Ascending aorta (tissue), 2 donors: Measurements from ENCODE around the gene PDE7B. TPM values are rescaled to one million over a fixed set of nuclear protein-coding genes. Genes with fewer than 3 reads are reported as not detected.

ENCODE experiments used
- DNase-seq, 2 donors: peaks; one replicate each; pipeline ENCODE4 v3.0.0-alpha.2; 2019; ENCODE audit warnings: low spot score in 2 of 2
- H3K27ac ChIP-seq, 2 donors: fragments of 200-600 bp; sonication (generic); one replicate each; pipeline ENCODE4 v1.5.1; 2016 to 2017; ENCODE audit warnings: mild to moderate bottlenecking in 1 of 2
- H3K27me3 ChIP-seq: fragments of 200-600 bp; sonication (generic); one replicate; pipeline ENCODE4 v1.5.1; 2017
- H3K36me3 ChIP-seq, 2 donors: fragments of 200-600 bp; sonication (generic); one replicate each; pipeline ENCODE4 v1.5.1; 2016
- H3K4me1 ChIP-seq, 2 donors: fragments of 200-600 bp; sonication (generic); one replicate each; pipeline ENCODE4 v1.5.1; 2016 to 2017; ENCODE audit warnings: mild to moderate bottlenecking in 1 of 2
- H3K4me3 ChIP-seq, 2 donors: fragments of 200-600 bp; sonication (generic); one replicate each; pipeline ENCODE4 v1.5.1; 2016 to 2017; ENCODE audit warnings: mild to moderate bottlenecking in 1 of 2
- H3K9me3 ChIP-seq, 2 donors: fragments of 200-600 bp; sonication (generic); one replicate each; pipeline ENCODE4 v1.5.1; 2016
- CTCF ChIP-seq, 3 experiments: fragments of 200-600 bp in 2 of 3; fragments of 450-650 bp in 1 of 3; sonication (generic) in 2 of 3; IDR thresholded peaks; one replicate each; pipeline ENCODE4 v1.5.1; 2016 to 2019; ENCODE audit warnings: antibody characterized with exemption in 3 of 3, mild to moderate bottlenecking in 1 of 3, moderate library complexity in 1 of 3
- intact Hi-C: fragments of 100-400 bp; cut with DNase I; formaldehyde crosslinking; loops from one replicate; pipeline ENCODE4 v1.15.1; 2023
- total RNA-seq: library from RNA; depleted of rRNA; stranded (reverse); fragments of >200 nt; gene quantifications from one replicate; pipeline ENCODE4 v1.1.0, GENCODE V29; 2016

Gene PDE7B
- total RNA-seq, result 6.0 TPM

DNA sequence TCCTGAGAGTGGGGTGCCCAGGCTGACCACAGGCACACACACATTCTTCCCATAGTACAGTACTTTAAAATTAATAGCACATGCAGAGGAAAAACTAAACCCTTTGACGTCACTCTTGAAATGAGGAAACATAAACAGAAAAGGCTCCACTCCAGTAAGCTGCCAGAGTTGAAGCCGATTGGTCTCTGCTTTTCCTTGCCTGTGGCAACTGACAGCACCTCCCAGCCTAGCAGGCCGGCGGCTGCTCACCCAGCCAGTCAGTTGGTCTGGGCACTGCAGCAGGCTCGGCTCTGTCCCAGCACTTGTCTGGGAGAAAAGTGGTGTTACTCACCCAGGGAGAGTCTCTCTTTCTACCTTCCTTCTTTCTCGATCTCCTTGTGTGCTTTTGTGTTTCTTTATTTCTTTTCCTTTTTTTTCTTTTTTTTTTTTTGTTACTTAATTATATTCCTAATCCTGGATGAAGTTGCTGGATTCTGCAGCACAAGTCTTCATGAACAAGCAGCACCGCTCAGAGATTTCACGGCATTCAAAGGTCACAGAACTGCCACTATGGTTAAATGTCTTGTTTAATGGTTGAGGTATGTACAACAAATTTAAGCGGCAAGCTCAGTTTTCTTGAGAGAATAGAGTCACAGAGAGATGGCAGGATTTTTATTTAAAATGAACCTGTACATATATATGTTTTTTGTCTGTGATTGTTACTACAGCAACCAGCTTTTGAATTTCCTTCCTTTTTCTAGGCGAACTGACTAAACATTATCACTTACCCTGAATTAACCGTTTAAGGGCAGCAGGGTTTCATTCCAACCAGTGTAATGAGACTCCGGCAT, at the start of gene PDE7B:
TSS of gene PDE7B (plus strand) at position 260 of the 830 bp plus-strand sequence.
- Histone ChIP-seq H3K9me3 (no peaks in the 10 kb centered on the region), H3K27ac (no peak within 1 kb of the TSS), H3K4me1 (peaks cover 0 to 3% of the 10 kb centered on the region in 2 donors), H3K4me3 (peak within 1 kb of the TSS; percentile 9 to 35), H3K27me3 (no peaks in the 10 kb centered on the region), H3K36me3 (no peaks in the 10 kb centered on the region)
- DNase-seq, result peak; percentile 55 to 87
- intact Hi-C loops, result no loop called here
- no peak for TF ChIP-seq CTCF (IDR thresholded peaks at IDR 0.05)

DNA sequence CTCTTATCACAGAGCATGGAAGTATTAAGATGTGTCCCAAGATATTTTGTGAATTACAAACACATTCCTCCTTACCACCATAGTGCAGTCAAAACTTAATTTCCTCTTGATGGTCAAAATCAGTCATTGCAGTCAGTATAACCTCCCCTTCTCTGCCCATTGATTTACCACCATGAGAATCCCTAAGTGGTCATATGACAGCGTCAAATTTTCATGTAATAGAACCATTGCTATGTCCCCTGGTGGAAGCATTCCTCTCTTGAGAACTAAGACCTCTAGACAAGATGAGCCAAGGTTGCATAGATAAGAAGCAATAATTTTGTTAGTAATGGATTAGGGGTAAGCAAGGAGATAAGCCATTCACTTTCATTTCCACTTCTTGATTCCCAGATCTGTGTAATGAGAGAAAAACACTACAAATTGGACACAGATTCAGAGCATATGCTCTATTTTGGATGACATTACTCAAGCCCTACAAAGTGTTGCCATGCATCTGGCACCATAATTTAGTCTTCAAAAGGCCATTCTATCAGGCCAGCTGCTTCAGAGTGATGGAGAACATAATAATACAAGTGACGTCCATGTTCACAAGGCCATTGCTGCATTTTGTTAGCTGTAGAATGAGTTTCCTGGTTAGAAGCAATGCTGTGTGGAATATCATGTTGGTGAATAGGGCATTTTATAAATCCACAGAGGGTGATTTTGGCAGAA, 49.6 kb upstream of the PDE7B start:
- TF ChIP-seq CTCF (IDR thresholded peaks at IDR 0.05), result no peak
- Histone ChIP-seq H3K9me3 (no peaks in the 10 kb centered on the region), H3K27ac (no peak overlapping the region), H3K36me3 (no peaks in the 10 kb centered on the region), H3K4me1 (no peaks in the 10 kb centered on the region), H3K27me3 (no peaks in the 10 kb centered on the region), H3K4me3 (no peak overlapping the region)
- intact Hi-C loops, result no loop called here
- DNase-seq, result no peak

DNA sequence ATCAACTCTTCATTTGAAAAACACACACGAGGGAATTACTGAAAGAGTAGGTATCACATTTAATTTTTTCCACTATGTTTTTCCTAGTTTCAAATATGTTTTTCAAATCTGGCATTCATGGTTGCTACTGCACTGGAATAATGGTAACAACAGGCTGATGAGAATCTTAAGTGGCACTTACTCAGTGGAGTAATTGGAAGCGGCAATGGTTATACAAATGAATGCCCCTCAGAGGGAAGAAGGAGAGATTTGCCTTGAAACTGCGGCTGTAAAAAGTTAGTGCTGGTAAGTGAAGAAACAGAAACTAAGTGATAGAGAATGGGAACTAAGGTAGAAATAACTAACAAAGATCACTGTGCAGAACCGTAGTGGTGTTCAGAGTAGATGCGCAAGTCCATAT, 41.0 kb upstream of the PDE7B start:
- intact Hi-C loops, result no loop called here
- H3K27ac ChIP-seq, result no peak overlapping the region
- H3K4me1 ChIP-seq, result no peaks in the 10 kb centered on the region
- TF ChIP-seq CTCF (IDR thresholded peaks at IDR 0.05), result no peak
- no peaks in the 10 kb centered on the region for H3K27me3 ChIP-seq
- DNase-seq, result no peak
- no peaks in the 10 kb centered on the region for H3K9me3 ChIP-seq
- no peaks in the 10 kb centered on the region for H3K36me3 ChIP-seq
- H3K4me3 ChIP-seq, result no peak overlapping the region

DNA sequence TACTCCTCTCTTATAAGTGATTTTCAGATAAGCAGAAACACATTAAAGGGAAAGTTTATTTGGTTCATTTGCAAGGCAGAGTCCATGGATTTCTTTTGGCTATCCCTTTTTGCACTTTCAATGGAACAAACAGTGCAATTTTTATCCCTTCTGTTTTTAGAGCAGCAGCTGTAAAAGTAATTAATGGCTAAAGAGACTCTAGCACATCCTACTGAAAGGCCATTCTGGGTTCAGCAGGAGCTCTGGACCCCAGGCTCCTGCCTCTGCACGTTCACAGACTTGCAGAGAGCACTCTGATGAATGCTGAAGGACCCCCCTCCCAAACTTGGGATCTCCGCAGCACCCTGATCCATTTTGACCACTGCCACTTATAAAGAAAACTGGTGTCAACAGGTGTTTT, 40.3 kb upstream of the PDE7B start:
- H3K27me3 ChIP-seq, result no peaks in the 10 kb centered on the region
- H3K4me3 ChIP-seq, result no peak overlapping the region
- no peak for DNase-seq
- intact Hi-C loops, result no loop called here
- no peaks in the 10 kb centered on the region for H3K4me1 ChIP-seq
- no peak for TF ChIP-seq CTCF (IDR thresholded peaks at IDR 0.05)
- no peaks in the 10 kb centered on the region for H3K9me3 ChIP-seq
- no peaks in the 10 kb centered on the region for H3K36me3 ChIP-seq
- no peak overlapping the region for H3K27ac ChIP-seq

DNA sequence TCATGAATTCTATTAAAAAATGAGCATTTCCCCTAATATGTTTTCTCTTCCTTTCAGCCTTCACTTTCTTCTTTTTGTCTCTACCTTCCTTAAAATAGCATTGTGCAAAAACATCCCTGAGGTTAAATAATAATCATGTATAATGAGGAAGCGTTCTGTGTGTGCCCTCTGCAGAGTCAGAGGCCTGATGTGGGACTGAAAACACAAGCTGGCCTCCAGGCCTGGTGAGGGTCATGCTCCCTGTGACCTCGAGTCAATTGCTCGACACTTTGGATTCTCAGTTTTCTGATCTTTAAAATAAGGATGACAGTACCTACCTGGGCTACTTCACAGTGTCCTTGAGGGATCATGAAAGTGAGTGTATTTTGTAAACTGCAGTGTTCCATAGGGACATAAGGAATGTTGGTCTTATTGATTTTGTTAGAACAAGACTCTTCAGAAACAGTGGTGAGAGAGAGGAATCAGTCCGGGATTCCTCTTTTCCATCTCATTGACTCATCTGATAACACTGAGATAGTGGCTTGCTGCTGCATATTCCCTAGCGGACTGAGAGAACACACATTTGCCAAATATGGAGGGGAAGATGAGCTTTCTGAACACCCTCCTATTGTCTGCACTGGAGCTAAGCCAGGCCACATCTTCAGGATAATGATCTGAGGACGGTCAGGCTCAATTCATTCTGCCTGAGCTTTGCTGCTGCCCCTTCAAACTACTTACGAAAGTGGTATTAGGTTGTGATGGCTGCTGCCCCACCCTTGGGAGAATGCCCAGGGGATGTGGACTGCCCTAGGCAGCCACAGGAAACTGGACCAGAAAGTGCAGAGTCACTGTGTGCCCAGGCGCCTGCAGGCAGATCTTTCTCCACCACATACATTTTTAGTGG, 39.6 kb upstream of the PDE7B start:
- TF ChIP-seq CTCF (IDR thresholded peaks at IDR 0.05), result no peak
- intact Hi-C loops, result no loop called here
- no peaks in the 10 kb centered on the region for H3K4me1 ChIP-seq
- no peaks in the 10 kb centered on the region for H3K36me3 ChIP-seq
- no peak for DNase-seq
- H3K9me3 ChIP-seq, result no peaks in the 10 kb centered on the region
- no peaks in the 10 kb centered on the region for H3K27me3 ChIP-seq
- no peak overlapping the region for H3K4me3 ChIP-seq
- H3K27ac ChIP-seq, result no peak overlapping the region
